ENCODE measurements around the gene NUMB. TPM values are rescaled to one million over a fixed set of nuclear protein-coding genes. Genes with fewer than 3 reads are reported as not detected.

NUMB gene
- polyA plus RNA-seq, 1 donor from 2014 or later, result 11.5 TPM

DNA sequence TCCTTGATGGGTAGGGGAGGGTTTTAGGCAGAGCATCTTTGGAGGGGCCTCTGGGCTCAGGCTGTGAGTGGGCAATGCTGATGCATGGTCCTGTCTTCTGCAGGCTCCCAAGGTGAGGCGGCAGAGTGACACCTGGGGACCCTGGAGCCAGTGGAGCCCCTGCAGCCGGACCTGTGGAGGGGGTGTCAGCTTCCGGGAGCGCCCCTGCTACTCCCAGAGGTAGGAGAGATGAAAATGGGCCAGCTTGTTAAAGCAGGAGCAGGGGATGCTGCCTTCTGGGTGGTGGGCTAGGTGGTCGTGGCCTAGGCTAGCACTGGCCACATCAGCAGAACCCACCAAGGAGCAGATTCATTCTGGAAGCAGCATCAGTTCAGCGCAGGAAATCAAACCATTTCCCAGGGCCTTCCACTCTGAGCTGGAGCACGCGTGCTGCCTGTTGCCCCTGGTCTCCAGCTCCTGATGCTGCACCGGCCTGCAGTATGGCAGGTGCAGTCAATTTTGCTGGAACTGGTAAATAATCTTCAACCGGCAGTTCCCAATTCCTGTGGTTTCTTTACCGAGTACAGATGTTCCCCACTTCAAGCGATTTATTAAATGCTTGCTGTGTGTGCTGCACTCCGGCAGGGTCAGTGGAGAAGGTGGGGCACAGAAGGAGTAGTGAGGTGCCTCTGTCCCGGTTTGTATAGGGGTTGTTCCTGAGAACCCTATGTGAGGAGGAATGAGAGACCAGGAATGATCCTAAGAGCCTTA is 213.6 kb downstream of the NUMB start:
- no peaks in the 10 kb centered on the region for H3K9me3 ChIP-seq (ENCODE audit: low read length)
- H3K36me3 ChIP-seq (ENCODE audit: insufficient read depth, low read length), result no peaks in the 10 kb centered on the region
- H2AFZ ChIP-seq (ENCODE audit: low read depth, low read length), result no peak overlapping the region
- H3K9ac ChIP-seq (ENCODE audit: low read length), result no peak overlapping the region
- no peak overlapping the region for H3K4me2 ChIP-seq (ENCODE audit: low read length)
- no peaks in the 10 kb centered on the region for H3F3A ChIP-seq (ENCODE audit: insufficient read depth, low read length, poor library complexity, severe bottlenecking)
- peaks cover 9% of the 10 kb centered on the region for H3K27me3 ChIP-seq (ENCODE audit: insufficient read depth, low read depth, low read length)
- no peaks in the 10 kb centered on the region for H3K79me2 ChIP-seq (replicated peaks; ENCODE audit: insufficient read depth, low read length)
- no peak overlapping the region for H3K4me3 ChIP-seq (ENCODE audit: low read length)
- H4K20me1 ChIP-seq (ENCODE audit: insufficient read depth), result no peaks in the 10 kb centered on the region
- H3K27ac ChIP-seq (ENCODE audit: low read length), result no peak overlapping the region
- TF ChIP-seq EZH2 (IDR thresholded peaks at IDR 0.05; ENCODE audit: borderline replicate concordance, insufficient read depth, low read length, poor library complexity, severe bottlenecking), result no peak
- TF ChIP-seq REST (IDR thresholded peaks at IDR 0.05; ENCODE audit: borderline replicate concordance), result no peak
- no peak for TF ChIP-seq SMC3 (conservative IDR thresholded peaks at IDR 0.05; ENCODE audit: poor library complexity)
- TF ChIP-seq, protein P1, sequence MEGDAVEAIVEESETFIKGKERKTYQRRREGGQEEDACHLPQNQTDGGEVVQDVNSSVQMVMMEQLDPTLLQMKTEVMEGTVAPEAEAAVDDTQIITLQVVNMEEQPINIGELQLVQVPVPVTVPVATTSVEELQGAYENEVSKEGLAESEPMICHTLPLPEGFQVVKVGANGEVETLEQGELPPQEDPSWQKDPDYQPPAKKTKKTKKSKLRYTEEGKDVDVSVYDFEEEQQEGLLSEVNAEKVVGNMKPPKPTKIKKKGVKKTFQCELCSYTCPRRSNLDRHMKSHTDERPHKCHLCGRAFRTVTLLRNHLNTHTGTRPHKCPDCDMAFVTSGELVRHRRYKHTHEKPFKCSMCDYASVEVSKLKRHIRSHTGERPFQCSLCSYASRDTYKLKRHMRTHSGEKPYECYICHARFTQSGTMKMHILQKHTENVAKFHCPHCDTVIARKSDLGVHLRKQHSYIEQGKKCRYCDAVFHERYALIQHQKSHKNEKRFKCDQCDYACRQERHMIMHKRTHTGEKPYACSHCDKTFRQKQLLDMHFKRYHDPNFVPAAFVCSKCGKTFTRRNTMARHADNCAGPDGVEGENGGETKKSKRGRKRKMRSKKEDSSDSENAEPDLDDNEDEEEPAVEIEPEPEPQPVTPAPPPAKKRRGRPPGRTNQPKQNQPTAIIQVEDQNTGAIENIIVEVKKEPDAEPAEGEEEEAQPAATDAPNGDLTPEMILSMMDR (IDR thresholded peaks at IDR 0.05; ENCODE audit: poor library complexity, severe bottlenecking), result no peak
- no peak for TF ChIP-seq MXI1 (conservative IDR thresholded peaks at IDR 0.05; ENCODE audit: poor library complexity, severe bottlenecking)
- no peak for TF ChIP-seq RAD21 (conservative IDR thresholded peaks at IDR 0.05)
- no peaks in the 10 kb centered on the region for H3K9me2 ChIP-seq (ENCODE audit: insufficient read depth, low read length)

DNA sequence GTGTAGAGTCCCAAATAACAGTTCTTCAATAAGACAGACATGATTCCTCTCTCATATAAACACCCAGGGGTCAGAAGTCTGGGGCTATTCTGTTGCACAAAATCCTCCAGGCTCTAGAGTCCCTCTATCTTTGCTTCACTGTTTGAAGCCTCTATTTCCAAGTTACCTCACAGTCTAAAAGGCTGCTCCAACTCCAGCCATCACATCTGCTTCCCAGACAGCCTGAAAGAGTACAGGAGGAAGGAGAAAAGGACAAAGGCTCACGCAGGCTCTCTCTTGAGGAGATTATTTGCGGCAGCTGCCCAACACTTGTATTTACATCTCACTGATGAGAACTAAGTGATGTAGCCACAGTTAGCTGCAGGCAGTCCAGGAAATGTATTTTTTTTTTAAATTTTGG is 214.6 kb downstream of the NUMB start:
- Histone ChIP-seq H3K27ac (ENCODE audit: low read length) (no peak overlapping the region), H3K9me2 (ENCODE audit: insufficient read depth, low read length) (no peaks in the 10 kb centered on the region), H4K20me1 (ENCODE audit: insufficient read depth) (no peaks in the 10 kb centered on the region), H3K9me3 (ENCODE audit: low read length) (no peaks in the 10 kb centered on the region), H3K27me3 (ENCODE audit: insufficient read depth, low read depth, low read length) (peaks cover 18% of the 10 kb centered on the region), H3K4me3 (ENCODE audit: low read length) (no peak overlapping the region), H3K79me2 (replicated peaks; ENCODE audit: insufficient read depth, low read length) (no peaks in the 10 kb centered on the region), H2AFZ (ENCODE audit: low read depth, low read length) (no peak overlapping the region), H3K9ac (ENCODE audit: low read length) (no peak overlapping the region), H3K4me2 (ENCODE audit: low read length) (no peak overlapping the region), H3K36me3 (ENCODE audit: insufficient read depth, low read length) (no peaks in the 10 kb centered on the region), H3F3A (ENCODE audit: insufficient read depth, low read length, poor library complexity, severe bottlenecking) (no peaks in the 10 kb centered on the region)
- no peak for TF ChIP-seq MXI1 (conservative IDR thresholded peaks at IDR 0.05; ENCODE audit: poor library complexity, severe bottlenecking)
- no peak for TF ChIP-seq EZH2 (IDR thresholded peaks at IDR 0.05; ENCODE audit: borderline replicate concordance, insufficient read depth, low read length, poor library complexity, severe bottlenecking)
- TF ChIP-seq POLR2AphosphoS5 (IDR thresholded peaks at IDR 0.05), result no peak
- no peak for TF ChIP-seq REST (IDR thresholded peaks at IDR 0.05; ENCODE audit: borderline replicate concordance)
- TF ChIP-seq TAF1 (IDR thresholded peaks at IDR 0.05; ENCODE audit: low read depth), result no peak
- TF ChIP-seq EP300 (conservative IDR thresholded peaks at IDR 0.05; ENCODE audit: poor library complexity, severe bottlenecking), result no peak
- no peak for TF ChIP-seq SMC3 (conservative IDR thresholded peaks at IDR 0.05; ENCODE audit: poor library complexity)
- no peak for TF ChIP-seq RAD21 (conservative IDR thresholded peaks at IDR 0.05)
